NOMO-1 (cell line): Measurements from ENCODE around the gene LCORL.
"Not testable (repeated sequence)": the region's sequence is repeated elsewhere in the genome, so short reads cannot be mapped to it uniquely, and the experiment has no call there.

Experiments
- DNase-seq, 2 experiments: peaks; one replicate each; lab custom pipeline; 2025; ENCODE audit not compliant: unreplicated experiment in 2 of 2; lab: John Stamatoyannopoulos, UW

Gene LCORL

GRCh38 chr4:17865866-17866363 is 155.6 kb downstream of the LCORL start:
- DNase-seq: no peak

GRCh38 chr4:17861906-17862305 is 159.6 kb downstream of the LCORL start:
- not testable (repeated sequence) for DNase-seq

- no peak for DNase-seq
Measured at GRCh38 chr4:17859793-17860406, 161.7 kb downstream of the LCORL start.

GRCh38 chr4:17854036-17854435 is 167.5 kb downstream of the LCORL start:
- no peak for DNase-seq

- no peak for DNase-seq
Measured at GRCh38 chr4:17851959-17852358, 169.6 kb downstream of the LCORL start.

GRCh38 chr4:17850295-17850694 is 171.3 kb downstream of the LCORL start:
- not testable (repeated sequence) for DNase-seq

GRCh38 chr4:17846266-17846665 is 175.3 kb downstream of the LCORL start:
- DNase-seq: no peak

GRCh38 chr4:17823871-17824669 is 197.5 kb downstream of the LCORL start:
- no peak for DNase-seq

- peak in 1 of 2 experiments; percentile 44 for DNase-seq
Measured at GRCh38 chr4:17817027-17817426, 204.5 kb downstream of the LCORL start.

- DNase-seq: no peak
Measured at GRCh38 chr4:17816142-17816541, 205.4 kb downstream of the LCORL start.

- peak; percentile 17 to 61 for DNase-seq
Measured at GRCh38 chr4:17814140-17814539, 207.4 kb downstream of the LCORL start.

- no peak for DNase-seq
Measured at GRCh38 chr4:17812801-17813200, 208.8 kb downstream of the LCORL start.

GRCh38 chr4:17812125-17812524 is 209.4 kb downstream of the LCORL start:
- DNase-seq: no peak

- peak in 1 of 2 experiments; percentile 36 for DNase-seq
Measured at GRCh38 chr4:17811078-17811603, 210.4 kb downstream of the LCORL start.

GRCh38 chr4:17810260-17811077 is 211.1 kb downstream of the LCORL start, which contains the start of the genes DCAF16 and NCAPG:
TSS of gene DCAF16 (minus strand) at chr4:17810757. CDS start at chr4:17804141, 6,616 bp downstream.
TSS of gene NCAPG (plus strand) at chr4:17810979. CDS start at chr4:17811078, 99 bp downstream.
- DNase-seq: peak; percentile 97 to 99

GRCh38 chr4:17809667-17810066 is 211.9 kb downstream of the LCORL start:
- peak in 1 of 2 experiments; percentile 7 for DNase-seq

GRCh38 chr4:17807446-17807845 is 214.1 kb downstream of the LCORL start:
- DNase-seq: no peak

- DNase-seq: no peak
Measured at GRCh38 chr4:17805580-17806155, 215.9 kb downstream of the LCORL start.

GRCh38 chr4:17797808-17798207 is 223.7 kb downstream of the LCORL start:
- DNase-seq: no peak

- no peak for DNase-seq
Measured at GRCh38 chr4:17794730-17795129, 226.8 kb downstream of the LCORL start.
